ENCODE data around the gene GRHL3. TPM values are rescaled to one million over a fixed set of nuclear protein-coding genes. Genes with fewer than 3 reads are reported as not detected.
"Not testable (repeated sequence)": the region's sequence is repeated elsewhere in the genome, so short reads cannot be mapped to it uniquely, and the experiment has no call there.

GRHL3 gene
- not detected for total RNA-seq
- long read RNA-seq, partial matches to known transcripts, result 0 of 3 reads
- long read RNA-seq, other reads (novel, unspliced or antisense), result 3 of 3 reads

DNA sequence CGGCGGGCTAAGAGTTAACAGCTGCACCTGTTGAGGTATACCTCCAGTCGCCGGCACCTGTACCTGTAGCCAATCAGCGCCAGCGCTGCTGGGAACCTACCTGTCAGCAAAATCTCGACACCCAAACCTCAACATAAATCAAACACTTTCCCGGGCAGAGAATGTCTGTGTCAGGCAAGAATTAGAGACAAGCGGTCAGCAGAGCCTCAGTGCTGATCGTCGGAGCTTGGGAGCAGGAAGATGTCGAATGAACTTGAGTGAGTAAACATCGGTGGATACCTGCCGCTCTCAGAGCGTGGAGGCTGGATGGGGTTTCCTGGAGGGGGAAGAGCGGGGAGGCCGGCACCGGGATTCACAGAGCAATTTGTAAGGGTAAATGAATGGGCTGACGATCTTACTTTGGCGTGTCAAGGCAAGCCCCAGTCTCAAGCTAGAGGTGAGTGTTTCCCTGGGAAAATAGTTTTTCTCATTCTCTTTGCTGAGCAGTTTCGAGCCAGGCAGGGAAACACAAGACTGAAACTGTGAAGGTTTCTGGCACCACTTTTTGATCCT, at the start of gene GRHL3:
TSS of gene GRHL3 (plus strand) at position 46 of the 552 bp plus-strand sequence. CDS start at position 241, 195 bp downstream.
- peaks cover 81% of the 10 kb centered on the region for H3K27me3 ChIP-seq (ENCODE audit: low read depth)
- no peak within 1 kb of the TSS for H3K4me3 ChIP-seq
- no peaks in the 10 kb centered on the region for H3K9me3 ChIP-seq (replicated peaks)
- no peaks in the 10 kb centered on the region for H3K36me3 ChIP-seq
- H3K27ac ChIP-seq (replicated peaks), result no peak within 1 kb of the TSS
- TF ChIP-seq, protein P1, sequence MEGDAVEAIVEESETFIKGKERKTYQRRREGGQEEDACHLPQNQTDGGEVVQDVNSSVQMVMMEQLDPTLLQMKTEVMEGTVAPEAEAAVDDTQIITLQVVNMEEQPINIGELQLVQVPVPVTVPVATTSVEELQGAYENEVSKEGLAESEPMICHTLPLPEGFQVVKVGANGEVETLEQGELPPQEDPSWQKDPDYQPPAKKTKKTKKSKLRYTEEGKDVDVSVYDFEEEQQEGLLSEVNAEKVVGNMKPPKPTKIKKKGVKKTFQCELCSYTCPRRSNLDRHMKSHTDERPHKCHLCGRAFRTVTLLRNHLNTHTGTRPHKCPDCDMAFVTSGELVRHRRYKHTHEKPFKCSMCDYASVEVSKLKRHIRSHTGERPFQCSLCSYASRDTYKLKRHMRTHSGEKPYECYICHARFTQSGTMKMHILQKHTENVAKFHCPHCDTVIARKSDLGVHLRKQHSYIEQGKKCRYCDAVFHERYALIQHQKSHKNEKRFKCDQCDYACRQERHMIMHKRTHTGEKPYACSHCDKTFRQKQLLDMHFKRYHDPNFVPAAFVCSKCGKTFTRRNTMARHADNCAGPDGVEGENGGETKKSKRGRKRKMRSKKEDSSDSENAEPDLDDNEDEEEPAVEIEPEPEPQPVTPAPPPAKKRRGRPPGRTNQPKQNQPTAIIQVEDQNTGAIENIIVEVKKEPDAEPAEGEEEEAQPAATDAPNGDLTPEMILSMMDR (IDR thresholded peaks at IDR 0.05; ENCODE audit: borderline replicate concordance), result no peak
- H3K4me1 ChIP-seq, result peaks cover 15% of the 10 kb centered on the region
- intact Hi-C loops (cut with micrococcal nuclease), result no loop called here
- no peak for DNase-seq

DNA sequence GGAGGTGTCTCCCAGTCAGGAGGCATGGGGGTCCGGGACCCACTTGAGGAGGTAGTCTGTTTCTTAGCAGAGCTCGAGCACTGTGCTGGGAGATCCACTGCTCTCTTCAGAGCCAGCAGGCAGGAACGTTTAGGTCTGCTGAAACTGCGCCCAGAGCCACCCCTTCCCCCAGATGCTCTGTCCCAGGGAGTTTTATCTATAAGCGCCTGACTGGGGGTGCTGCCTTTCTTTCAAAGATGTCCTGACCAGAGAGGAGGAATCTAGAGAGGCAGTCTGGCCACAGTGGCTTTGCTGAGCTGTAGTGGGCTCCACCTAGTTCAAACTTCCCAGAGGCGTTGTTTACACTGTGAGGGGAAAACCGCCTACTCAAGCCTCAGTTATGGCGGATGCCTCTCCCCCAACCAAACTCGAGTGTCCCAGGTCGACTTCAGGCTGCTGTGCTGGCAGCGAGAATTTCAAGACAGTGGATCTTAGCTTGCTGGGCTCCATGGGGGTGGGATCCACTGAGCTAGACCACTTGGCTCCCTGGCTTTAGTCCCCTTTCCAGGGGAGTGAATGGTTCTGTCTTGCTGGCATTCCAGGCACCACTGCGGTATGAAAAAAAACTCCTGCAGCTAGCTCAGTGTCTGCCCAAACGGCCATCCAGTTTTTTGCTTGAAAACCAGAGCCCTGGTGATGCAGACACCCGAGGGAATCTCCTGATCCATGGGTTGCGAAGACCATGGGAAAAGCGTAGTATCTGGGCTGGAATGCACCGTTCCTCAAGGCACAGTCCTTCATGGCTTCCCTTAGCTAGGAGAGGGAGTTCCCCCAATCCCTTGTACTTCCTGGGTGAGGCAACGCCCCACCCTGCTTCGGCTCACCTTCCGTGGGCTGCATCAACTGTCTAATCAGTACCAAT, 44.7 kb upstream of the GRHL3 start:
- H3K4me1 ChIP-seq; H3K27ac ChIP-seq (replicated peaks); intact Hi-C loops (cut with micrococcal nuclease); DNase-seq; H3K36me3 ChIP-seq; H3K4me3 ChIP-seq: not testable (repeated sequence)
- Histone ChIP-seq H3K9me3 (replicated peaks) (peaks cover 26% of the 10 kb centered on the region), H3K27me3 (ENCODE audit: low read depth) (peaks cover 42% of the 10 kb centered on the region)

DNA sequence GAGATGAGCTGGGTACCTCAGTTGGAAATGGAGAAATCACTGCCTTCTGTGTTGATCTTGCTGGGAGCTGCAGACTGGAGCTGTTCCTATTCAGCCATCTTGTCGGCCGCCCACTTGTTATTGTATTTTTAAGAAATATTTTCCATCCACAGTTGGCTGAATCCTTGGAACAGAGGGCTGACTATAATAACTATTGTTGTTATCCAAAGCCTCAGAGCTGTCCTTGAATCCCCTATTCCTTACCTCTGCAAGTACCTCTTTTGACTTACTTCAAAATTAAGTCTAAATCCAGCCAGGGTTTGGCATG, 44.1 kb upstream of the GRHL3 start:
- peaks cover 42% of the 10 kb centered on the region for H3K27me3 ChIP-seq (ENCODE audit: low read depth)
- intact Hi-C loops (cut with micrococcal nuclease), result no loop called here
- H3K36me3 ChIP-seq, result no peaks in the 10 kb centered on the region
- TF ChIP-seq, protein P1 (IDR thresholded peaks at IDR 0.05; ENCODE audit: borderline replicate concordance), result no peak
- H3K4me1 ChIP-seq, result no peaks in the 10 kb centered on the region
- no peak for DNase-seq
- H3K9me3 ChIP-seq (replicated peaks), result peaks cover 21% of the 10 kb centered on the region
- no peak overlapping the region for H3K4me3 ChIP-seq
- no peak overlapping the region for H3K27ac ChIP-seq (replicated peaks)

DNA sequence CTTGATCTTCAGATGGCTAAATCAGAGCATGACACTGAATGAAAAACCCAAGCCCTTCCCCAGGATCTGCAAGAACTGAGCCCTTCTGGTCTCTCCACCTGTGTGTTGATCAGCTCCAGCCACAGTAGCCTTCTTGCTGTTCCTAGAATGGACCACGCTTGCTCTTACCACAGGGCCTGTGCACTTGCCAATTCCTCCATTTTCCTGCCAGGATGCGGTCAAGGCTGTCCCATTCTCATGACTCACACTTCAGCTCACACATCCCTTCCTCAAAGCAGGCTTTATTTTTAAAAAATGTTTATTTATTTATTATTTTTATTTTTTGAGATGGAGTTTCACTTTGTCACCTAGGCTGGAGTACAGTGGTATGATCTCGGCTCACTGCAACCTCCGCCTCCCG, 43.6 kb upstream of the GRHL3 start:
- no peak overlapping the region for H3K4me3 ChIP-seq
- no peak overlapping the region for H3K27ac ChIP-seq (replicated peaks)
- no peaks in the 10 kb centered on the region for H3K4me1 ChIP-seq
- DNase-seq, result no peak
- H3K9me3 ChIP-seq (replicated peaks), result peaks cover 18% of the 10 kb centered on the region
- intact Hi-C loops (cut with micrococcal nuclease), result no loop called here
- H3K27me3 ChIP-seq (ENCODE audit: low read depth), result peaks cover 42% of the 10 kb centered on the region
- no peaks in the 10 kb centered on the region for H3K36me3 ChIP-seq
- TF ChIP-seq, protein P1 (IDR thresholded peaks at IDR 0.05; ENCODE audit: borderline replicate concordance), result no peak

DNA sequence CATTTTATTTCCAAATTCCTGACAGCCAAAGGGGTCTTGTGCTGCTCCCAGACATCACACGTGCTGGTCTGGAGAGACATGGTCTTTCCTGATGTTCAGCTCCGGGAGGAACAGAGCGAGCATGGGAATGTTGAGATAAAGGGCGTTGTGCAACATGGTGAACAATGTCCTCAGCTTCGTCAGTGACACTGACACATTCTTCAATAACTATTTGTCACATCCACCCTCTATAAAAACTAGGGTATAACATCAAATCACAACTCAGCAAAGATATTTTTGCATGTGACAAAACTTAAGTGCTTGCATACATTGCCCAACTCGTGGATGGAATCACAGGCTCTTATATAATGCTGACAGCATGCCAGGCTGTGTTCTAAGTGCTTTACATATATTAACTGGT, 42.4 kb upstream of the GRHL3 start:
- no peak overlapping the region for H3K27ac ChIP-seq (replicated peaks)
- H3K4me3 ChIP-seq, result no peak overlapping the region
- no peaks in the 10 kb centered on the region for H3K36me3 ChIP-seq
- intact Hi-C loops (cut with micrococcal nuclease), result no loop called here
- TF ChIP-seq, protein P1 (IDR thresholded peaks at IDR 0.05; ENCODE audit: borderline replicate concordance), result no peak
- no peak for DNase-seq
- no peaks in the 10 kb centered on the region for H3K4me1 ChIP-seq
- H3K27me3 ChIP-seq (ENCODE audit: low read depth), result peaks cover 42% of the 10 kb centered on the region
- peaks cover 12% of the 10 kb centered on the region for H3K9me3 ChIP-seq (replicated peaks)

Measured in left ventricle myocardium inferior (tissue), 1 donor.